ENCODE data around the gene MMP3. TPM values are rescaled to one million over a fixed set of nuclear protein-coding genes. Genes with fewer than 3 reads are reported as not detected.

Gene MMP3
- polyA plus RNA-seq, 5 donors, result not detected

DNA sequence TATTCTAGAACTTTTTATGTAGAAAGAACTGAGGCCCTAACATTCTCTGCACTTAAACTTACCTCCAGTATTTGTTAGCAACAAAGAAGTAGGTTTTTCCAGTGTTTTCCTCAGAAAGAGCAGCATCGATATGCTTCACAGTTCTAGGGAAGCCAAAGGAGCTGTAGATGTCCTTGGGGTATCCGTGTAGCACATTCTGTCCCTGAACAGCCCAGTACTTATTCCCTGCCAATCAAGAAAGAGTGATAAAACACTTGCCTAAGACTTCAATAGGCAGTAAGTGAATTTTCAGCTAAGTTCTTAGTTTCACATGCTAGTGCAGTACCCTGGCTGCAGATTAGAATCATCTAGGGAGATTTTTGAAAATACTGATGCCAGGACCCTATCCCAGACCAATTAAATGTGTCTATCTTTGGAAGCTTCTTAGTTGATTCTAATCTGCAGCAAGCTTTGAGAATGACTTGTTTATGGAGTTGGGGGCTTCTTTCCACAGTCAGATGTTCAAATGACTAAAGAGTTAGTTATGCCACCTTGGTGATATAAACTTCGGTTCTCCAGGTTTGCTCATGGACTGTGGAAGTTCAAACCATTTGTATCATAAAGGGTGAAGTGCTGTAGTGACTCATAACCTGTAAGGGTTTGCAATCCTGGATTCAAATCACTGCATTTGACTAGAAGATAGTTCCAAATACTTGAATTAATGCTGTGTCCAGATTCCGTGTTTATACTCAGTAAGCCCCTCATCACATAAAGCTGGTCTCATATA, 52.0 kb downstream of the MMP3 start:
- DNase-seq, result no peak

DNA sequence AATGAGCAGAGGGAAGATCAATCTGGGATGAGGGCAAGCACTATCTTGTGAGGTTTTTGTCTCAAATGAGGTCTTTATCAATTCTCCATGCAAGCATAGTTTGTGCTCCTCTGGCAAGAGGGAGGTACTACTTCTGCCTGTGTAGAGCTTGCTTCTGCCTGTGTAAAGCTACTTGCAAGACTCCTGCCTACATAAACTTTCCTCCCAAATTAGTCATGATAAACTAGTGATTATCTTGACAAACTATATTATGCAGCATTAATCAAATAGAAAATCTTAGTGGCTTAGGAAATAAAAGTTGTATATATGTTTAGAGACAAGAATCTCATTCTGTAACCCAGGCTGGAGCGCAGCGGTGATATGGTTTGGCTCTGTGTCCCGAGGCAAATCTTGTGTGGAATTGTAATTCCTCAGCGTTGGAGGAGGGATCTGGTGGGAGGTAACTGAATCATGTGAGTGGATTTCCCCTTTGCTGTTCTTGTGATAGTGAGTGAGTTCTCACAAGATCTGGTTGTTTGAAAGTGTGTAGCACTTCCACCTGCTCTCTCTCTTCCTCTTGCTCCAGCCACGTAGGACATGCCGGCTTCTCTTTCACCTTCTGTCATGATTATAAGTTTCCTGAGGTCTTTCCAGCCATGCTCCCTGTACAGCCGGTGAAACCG, 54.9 kb downstream of the MMP3 start:
- no peak for DNase-seq

Other genes with a start within 250 kb of the MMP3 start
- gene MMP20, start 218.3 kb downstream of the MMP3 start, polyA plus RNA-seq (ENCODE audit: insufficient read depth in 1 of 5, insufficient read length in 5 of 5, low replicate concordance in 1 of 5), result not detected
- not detected for gene MMP27, start 137.8 kb downstream of the MMP3 start, polyA plus RNA-seq (ENCODE audit: insufficient read depth in 1 of 5, insufficient read length in 5 of 5, low replicate concordance in 1 of 5)
- gene MMP8, start 118.7 kb downstream of the MMP3 start, polyA plus RNA-seq (ENCODE audit: insufficient read depth in 1 of 5, insufficient read length in 5 of 5, low replicate concordance in 1 of 5), result under 1 TPM in 4 of 5 donors, not detected in 1; 0.05 to 0.26 (median 0.16) TPM
- 1 to 10 TPM in 3 of 5 donors, under 1 TPM in 2; 0.45 to 2.4 (median 1.8) TPM for gene MMP10, start 63.0 kb downstream of the MMP3 start, polyA plus RNA-seq (ENCODE audit: insufficient read depth in 1 of 5, insufficient read length in 5 of 5, low replicate concordance in 1 of 5)
- 1 to 10 TPM; 1.2 to 8.3 (median 2.9) TPM for gene MMP1, start 45.4 kb downstream of the MMP3 start, polyA plus RNA-seq (ENCODE audit: insufficient read depth in 1 of 5, insufficient read length in 5 of 5, low replicate concordance in 1 of 5)
- gene MMP12, start 31.4 kb upstream of the MMP3 start, polyA plus RNA-seq (ENCODE audit: insufficient read depth in 1 of 5, insufficient read length in 5 of 5, low replicate concordance in 1 of 5), result not detected
- under 1 TPM in 2 of 5 donors, not detected in 3; 0.06 to 0.10 TPM for gene MMP13, start 112.1 kb upstream of the MMP3 start, polyA plus RNA-seq (ENCODE audit: insufficient read depth in 1 of 5, insufficient read length in 5 of 5, low replicate concordance in 1 of 5)
- 10 to 100 TPM; 31.0 to 39.2 (median 38.0) TPM for gene DCUN1D5, start 248.6 kb upstream of the MMP3 start, polyA plus RNA-seq (ENCODE audit: insufficient read depth in 1 of 5, insufficient read length in 5 of 5, low replicate concordance in 1 of 5)